SU-DHL-6 (cell line): ENCODE data around the gene GFRA4.

ENCODE experiments used
- CTCF ChIP-seq: fragments of 200-600 bp; sonication (generic); IDR thresholded peaks from one replicate; pipeline ENCODE4 v1.5.1; 2017; ENCODE audit warnings: antibody characterized with exemption, mild to moderate bottlenecking, low read length, moderate library complexity; ENCODE audit not compliant: insufficient read depth, poor library complexity, severe bottlenecking
- EZH2phosphoT487 ChIP-seq: fragments of 200-600 bp; sonication (generic), shearing (Covaris generic); conservative IDR thresholded peaks from 2 replicates; pipeline ENCODE4 v1.6.1; 2018; ENCODE audit warnings: mild to moderate bottlenecking, antibody characterized with exemption, low read length, moderate library complexity, mixed read lengths

DNA sequence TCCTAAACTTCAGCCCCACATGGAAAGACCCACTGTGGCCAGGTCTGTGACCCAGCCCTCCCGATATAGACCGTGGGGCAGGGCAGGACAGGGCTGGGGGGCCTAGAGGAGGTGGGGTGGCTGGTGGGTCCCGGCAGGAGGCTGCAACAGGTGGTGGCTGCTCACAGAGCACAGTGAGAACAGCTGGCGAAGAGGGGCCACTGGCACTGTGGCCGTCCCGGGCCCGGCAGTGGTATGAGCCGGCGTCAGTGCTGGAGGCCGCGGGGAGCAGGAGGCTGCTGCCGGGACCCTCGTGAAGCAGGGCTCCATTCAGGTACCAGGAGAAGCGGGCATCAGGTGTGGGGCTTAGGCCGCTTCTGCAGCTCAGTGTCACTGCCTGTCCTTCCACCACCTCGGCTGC is 35.8 kb upstream of the GFRA4 start:
- no peak for TF ChIP-seq CTCF
- no peak for TF ChIP-seq EZH2phosphoT487
